GM03348 (cell line): ENCODE measurements around the gene SLC48A1.
"Not testable (repeated sequence)": the region's sequence is repeated elsewhere in the genome, so short reads cannot be mapped to it uniquely, and the experiment has no call there.

ENCODE experiments used
- DNase-seq: peaks from one replicate; pipeline ENCODE4 v3.0.0; 2012; ENCODE audit warnings: low spot score

Gene SLC48A1

DNA sequence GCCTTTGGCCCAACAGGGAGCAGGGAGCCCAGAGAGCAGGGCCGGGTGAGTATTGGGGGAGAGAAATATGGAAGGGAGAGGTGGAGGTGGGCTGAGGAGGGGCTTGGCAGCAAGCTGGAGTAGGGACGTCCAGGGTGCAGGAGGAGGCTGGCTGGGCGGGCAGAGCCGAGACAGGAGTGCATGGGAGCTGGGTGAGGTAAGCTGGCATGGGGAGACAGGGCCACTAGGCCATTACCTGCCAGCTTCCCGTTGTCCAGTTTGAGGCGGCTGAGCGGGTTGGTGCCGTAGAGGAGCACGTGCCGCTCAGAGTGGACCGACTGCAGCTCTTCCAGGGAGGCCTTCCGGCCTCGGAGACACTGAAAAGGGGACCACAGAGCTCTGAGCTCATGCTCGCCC is 18.3 kb downstream of the SLC48A1 start:
- no peak for DNase-seq

DNA sequence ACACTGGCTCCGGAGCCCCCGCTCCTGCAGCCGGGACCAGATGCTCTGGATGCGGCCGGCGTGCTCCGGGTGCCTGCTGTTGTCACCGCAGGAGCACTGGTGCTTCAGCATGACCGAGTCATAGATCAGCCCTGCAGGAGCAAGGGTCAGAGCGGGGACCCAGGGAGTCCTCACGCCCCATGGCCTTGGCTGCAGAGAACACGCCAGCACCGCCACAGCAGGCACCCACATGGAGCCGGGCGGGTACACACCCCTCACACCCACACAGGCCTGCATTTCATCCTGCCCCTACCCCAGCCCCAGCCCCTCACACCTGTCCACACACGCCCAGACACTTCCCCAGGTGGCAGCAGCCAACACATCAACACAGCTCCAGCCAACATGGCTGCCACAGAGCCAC is 18.8 kb downstream of the SLC48A1 start:
- DNase-seq, result no peak

DNA sequence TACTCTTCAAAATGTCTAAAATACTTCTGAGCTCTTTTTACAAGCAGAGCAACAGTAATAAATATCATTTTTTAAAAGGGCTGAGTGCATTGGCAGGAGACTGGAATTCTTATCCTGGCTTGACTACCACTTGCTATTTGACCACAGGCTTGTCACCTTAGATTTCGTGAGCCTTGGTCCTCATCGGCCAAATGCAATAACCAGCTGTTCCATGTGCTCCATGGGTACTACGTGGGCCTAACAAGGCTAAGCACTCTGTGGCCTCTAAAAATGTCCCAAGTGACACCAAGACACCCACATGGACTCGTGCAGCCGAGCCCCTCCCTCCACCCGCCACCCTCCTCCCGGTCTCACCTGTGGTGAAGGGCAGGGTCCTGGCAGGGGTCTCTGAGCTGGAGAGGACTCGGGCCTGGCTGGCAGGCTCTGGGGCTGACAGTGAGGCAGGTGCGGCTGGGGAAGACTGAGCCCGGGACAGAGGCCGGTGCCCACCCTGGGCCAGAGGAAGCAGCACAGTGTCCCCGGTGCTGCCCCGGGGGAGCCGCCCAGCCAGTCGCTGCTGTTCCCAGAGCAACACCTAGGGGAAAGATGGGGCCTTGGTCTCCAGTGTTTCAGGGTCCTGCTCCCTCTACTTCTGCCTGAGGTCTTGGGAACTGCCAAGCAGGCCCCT is 20.1 kb downstream of the SLC48A1 start:
- DNase-seq, result no peak

DNA sequence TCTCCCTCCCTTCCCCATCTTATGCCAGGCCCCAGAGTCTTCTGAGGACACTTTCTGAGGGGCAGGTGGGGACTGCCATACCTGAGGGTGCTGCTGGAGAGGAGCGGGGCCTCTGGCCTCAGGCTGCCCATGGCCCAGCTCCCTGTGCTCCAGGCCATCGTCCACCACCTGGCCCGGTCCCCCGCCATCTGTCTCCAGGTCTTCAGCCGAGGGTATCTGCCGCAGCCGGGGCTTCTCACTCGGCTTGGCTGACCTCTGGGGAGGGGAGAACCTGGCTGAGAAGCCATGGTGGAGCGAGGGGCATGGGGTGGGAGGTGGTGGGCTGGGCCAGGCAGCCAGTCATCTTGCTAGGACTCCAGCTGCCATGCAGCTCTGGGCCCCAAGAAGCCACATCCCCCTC is 21.6 kb downstream of the SLC48A1 start:
- no peak for DNase-seq

DNA sequence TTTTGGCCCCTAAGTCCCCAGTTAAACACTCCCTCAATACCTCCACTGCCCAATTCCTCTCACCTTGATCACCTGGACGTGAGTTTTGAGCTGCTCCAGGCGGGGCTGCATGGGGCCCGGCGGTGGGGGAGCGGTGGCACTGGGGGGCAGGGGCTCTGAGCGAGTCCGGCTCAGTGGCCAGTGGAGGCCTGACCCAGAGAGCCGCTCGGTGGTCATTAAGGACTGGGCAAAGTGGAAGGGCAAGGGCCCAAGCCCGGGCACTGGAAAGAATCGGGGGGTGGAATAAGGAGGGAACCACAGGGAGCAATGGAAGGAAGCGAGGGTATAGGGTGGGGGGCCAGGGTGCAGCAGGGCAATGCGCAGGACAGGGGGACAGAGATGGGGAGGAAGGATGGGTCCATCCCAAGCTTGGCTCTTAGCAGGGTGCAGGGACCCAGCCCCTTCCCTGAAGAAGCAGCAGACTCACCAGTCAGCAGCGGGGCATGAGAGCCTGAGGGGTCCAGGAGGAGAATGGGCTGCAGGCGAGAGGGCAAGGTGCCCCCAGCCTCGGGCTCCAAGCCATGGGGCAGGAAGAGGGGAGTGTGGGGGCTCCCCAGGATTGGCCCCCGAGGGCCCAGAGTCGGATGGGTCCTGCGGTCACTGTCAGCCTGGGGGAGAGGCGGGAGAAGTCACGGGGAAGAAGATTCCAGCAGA is 22.2 kb downstream of the SLC48A1 start:
- DNase-seq, result no peak

DNA sequence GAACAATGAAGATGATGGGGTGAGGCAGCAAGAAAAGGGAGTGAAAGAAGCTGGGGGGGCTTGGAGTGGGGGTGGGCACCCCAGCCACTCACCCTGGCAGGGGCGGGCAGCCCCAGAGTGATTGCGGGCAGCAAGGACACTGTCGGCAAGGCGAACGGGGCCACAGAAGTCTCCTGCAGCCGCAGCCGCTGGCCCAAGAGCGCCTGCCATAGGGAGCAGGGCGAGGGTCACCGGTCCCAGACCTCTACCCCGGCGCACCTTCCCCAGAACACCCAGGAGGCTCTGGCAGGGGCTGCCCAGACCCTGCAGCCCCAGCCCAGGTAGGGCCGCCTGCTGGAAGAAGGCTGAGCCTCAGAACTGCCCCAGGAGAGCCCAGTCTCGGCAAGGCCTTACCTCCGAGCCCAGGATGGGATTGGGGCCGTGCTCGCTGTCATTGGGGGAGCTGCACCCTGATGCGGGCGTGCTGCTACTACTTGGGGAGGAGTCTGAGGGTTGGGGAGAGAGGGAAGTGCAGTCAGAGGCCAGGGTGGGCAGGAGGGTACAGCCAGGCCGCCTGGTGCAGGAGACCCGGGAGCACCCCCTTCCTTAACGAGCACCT is 22.9 kb downstream of the SLC48A1 start:
- DNase-seq, result no peak

DNA sequence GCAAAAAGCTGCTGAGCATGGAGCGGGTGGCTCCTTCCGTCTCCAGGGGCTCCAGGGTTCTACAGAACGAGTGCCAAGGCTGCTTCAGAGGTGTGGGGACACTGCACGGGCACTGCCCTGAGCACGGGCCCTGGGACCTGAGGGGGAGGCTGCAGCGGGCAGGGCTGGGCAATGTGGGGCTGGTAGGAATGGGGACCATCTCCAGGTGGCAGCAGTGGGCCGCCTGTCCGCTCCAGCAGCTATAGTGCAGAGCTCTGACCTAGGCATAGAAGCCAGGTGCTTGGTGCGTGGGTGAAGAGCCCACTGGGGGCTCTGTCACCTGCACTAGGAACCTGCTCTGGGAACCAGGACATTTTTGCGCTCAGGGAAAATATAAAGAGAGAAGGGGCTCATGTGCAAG is 24.4 kb downstream of the SLC48A1 start:
- no peak for DNase-seq

DNA sequence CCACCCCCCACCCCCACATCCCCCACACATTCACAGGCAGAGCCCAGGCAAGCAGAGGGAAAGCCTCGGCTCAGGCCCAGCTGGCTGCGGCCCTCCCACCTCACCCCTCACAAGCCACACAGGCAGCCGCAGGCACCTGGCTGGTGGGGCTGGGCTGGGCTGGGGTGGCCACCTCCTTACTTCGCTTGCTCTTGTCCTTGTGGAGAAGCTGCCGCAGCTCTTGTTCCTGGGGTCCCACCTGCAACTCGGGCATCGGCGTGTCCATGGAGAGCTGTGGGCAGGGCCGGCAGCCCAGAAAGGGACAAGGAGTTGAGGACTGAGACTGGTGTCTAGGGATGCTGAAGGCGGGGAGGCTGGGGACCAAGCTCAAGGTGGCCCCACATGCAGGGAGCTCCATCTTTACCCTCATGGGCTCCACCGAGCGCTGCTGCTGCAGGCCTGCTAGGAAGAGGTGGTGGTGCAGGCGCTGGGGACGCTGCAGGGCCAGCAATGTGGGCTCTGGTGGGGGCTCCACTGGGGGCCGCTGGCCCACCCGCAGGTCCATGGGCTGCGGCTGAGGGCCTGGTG is 25.4 kb downstream of the SLC48A1 start:
- DNase-seq, result no peak

DNA sequence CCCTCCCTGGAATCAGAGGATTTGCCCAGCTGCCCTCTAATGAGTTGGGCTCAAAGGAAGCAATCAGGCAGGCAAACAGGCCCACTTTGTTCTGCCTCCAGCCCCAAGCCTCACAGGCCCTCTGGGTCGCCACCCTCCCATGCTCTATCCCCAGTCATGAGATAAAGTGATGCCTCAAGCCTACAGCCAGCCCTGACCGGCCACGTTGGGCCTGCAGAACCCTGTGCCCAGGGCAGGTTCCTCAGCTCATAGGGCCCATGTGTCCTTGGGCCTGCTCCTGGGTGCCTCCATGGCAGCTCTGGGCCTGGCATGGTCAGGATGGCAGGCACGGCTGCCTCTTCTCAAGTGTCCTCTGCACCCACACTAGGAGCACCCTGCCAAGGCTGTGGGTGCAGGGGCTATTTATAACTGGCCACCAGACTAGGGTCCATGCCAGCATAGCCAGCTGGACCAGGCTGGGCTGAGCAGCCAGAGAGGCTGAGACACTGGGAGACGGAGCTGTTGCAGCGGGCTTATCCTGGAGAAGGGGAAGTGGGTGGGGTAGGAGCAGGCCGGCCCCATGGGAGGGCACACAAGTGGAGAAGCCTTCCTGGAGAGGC is 26.4 kb downstream of the SLC48A1 start:
- DNase-seq, result no peak

DNA sequence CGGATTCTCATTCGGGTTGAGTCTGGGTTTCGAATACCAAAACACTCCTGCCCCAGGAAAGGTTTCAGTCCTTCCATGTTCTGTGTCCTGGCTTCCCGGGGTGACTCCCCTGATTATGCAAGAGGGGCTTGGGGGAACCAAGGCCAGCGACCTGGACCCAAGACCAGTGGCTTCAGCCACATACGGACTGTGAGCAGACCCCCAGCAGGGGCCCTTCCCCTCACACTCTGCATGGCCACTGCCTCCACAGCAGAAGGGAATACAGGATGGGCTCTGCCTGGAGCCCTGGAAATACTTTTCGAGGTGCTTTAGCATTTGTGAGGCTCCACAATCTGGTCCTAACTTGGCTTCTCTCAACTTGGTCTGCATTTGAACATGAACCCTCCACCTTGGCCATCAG is 27.5 kb downstream of the SLC48A1 start:
- no peak for DNase-seq

DNA sequence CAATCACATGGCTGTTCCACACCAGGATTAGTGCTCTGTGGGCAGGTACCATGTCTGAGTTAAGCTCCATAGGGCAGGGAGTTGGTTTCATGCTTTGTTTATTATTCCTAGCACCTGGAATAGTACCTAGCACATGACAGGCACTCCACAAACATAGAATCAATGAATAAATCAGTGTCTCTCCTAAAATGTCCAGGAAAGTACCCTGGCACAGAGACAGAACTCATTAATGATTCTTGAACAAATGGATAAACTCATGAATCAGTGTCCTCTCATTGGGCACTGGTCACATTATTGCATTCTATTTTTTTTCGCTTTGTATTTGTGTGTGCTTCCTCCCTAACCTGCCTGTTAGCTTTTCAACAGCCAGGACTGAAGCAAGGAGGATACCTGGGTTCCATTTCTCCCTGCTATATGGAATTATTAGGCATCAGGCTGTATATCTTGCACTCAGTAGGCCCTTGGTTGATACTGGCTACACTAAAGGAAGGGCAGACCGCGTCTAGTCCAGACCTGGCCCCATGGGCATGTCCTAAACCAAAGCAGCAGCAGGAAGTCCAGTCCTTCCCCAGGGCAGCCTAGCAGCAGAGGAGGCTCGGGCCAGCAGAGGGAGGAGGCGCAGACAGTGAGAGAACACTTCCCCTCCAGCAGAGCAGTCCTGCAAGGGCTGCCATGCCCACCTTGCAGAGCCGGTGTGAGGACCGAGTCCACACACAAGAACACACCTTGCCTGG is 28.3 kb downstream of the SLC48A1 start:
- DNase-seq, result no peak

DNA sequence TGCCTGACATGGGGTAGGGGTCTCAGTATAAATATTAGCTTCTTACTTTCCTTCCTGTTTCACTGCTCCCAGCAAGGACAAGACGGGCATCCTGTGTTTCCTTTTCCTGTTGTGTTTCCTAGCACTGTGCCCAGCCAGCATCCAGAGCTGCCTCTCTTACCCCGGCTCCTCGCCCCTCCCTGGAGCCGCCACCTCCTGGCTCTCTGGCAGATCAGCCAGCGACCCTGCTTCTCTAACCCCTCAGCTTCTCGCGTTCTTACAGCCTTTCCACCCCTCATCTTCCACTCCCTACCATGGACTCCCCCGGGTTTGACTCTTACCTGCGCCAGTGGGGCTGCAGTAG is 28.8 kb downstream of the SLC48A1 start:
- no peak for DNase-seq

DNA sequence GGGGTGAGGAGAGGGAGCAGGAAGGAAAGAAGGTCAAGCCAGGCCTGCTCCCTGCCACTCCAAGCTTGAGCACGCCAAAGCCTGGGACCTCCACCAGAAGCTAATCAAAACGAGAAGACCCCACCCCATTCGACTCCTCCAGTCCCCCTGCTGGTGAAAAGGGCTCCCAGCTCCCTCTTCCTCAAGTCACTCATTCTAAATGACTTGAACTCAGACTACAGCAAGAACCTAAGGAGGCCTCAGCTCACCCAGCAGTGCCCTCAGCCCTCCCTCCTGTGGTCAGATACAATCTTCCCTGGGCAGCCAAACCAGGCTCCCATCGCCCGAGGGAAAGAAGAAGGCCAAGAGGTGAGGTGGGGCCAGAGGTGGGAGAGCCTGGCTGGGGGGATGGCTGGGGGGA is 29.3 kb downstream of the SLC48A1 start:
- no peak for DNase-seq

DNA sequence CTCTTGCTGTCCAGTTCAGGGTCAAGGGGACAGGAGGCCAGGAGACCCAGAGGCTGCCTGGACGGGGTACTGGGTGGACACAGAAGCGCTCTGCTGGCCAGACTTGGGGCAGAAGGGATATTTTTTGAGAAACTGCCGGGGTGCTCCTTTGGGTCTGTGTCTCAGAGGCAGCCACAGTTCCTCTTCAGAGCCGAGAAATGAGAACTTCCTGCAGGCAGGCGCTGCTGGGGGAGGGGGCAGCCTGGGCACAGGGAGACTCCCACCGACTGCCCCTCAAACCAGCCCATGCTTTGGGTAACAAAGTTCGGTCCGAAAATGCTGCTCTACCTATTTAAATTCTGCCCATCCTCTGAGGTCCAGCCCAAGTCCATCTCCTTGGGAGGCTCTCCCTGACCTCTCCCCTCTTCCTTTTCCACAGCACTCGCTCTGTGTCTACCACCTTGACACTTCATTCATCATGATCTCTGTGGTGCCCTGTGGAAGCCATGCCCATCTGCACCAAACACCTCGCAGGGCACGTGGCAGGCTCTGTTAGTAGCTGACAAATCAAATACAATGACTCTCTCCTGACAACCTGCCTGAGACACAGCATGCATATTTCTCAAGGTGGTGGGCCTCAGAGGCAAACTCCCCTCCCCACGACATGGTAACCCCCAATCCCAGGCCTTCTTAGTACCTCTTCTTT is 30.3 kb downstream of the SLC48A1 start:
- no peak for DNase-seq

DNA sequence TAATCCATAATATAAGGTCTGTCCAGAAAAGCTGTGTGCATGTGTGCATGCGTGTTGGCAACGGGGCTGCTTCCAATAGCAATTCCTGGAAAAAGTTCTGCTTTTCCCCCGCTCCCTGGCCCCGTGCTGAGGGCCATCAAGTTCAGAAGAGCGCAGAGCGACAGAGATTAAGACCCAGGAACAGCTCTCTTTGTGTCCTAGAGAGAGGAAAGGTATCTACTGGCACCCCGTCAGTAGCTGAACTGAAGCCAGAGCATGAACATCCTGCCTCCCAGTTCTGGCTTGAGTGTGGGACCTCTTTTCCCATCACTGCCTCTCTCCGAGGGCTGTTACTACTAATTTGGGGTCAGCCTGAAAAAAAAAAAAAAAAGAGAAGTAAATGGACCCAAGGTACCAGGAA is 31.1 kb downstream of the SLC48A1 start:
- no peak for DNase-seq

DNA sequence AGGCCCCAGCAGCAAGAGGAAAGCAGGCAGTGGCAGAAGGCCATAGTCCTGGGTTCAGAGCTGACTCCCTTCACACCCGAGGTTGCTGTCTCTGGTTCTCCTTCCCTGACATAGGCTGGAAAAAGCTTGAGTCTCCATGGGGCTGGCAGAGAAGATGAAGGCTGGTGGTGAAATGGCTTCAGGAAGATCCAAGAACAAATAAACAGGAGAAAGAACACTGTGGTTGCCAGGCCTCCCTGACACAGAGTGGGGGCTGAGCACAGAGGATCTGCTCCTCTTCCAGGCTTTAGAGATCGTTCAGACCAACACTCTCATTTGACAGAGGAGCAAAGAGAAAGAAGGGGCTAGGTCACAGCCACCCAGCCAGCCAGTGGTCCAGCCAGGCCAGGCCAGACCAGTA is 32.4 kb downstream of the SLC48A1 start:
- no peak for DNase-seq

DNA sequence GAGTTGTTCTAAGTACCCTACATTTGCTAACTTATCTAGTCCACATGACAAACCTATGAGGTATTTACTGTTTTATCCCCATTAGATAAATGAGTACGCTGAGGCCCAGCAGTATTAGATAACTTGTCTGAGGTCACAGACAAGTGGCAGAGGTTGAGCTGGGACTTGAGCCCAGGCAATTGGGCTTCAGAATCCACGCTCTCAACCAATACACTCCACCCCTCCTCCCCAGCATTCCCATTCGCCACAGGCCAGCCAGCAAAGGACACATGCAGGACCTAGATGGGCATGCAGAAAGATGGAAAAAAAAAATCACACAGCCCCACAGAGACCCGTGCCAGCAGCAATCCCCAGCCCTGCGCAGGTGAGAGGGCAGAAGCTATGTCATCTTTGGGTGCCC is 34.3 kb downstream of the SLC48A1 start:
- peak; percentile 21 for DNase-seq

DNA sequence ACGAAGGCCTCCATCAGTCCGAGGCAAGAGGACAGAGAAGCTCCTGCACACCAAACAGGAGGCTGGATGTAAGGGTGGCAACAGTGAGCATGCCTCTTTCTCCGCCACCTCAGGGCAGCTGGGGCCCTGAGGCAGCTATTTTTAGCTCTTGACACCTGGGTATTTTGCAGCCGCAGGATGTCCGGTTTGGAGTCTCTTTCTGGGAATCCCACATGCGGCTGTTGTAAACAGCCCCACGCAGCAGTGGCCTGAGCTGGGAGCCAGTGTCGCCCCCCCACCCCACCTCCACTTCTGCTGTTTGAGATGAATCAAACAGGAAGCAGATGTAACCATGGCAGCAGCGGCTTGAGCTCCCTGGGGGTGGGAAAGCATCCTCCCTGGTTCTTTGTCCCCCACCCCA is 35.0 kb downstream of the SLC48A1 start:
- peak; percentile 36 for DNase-seq

DNA sequence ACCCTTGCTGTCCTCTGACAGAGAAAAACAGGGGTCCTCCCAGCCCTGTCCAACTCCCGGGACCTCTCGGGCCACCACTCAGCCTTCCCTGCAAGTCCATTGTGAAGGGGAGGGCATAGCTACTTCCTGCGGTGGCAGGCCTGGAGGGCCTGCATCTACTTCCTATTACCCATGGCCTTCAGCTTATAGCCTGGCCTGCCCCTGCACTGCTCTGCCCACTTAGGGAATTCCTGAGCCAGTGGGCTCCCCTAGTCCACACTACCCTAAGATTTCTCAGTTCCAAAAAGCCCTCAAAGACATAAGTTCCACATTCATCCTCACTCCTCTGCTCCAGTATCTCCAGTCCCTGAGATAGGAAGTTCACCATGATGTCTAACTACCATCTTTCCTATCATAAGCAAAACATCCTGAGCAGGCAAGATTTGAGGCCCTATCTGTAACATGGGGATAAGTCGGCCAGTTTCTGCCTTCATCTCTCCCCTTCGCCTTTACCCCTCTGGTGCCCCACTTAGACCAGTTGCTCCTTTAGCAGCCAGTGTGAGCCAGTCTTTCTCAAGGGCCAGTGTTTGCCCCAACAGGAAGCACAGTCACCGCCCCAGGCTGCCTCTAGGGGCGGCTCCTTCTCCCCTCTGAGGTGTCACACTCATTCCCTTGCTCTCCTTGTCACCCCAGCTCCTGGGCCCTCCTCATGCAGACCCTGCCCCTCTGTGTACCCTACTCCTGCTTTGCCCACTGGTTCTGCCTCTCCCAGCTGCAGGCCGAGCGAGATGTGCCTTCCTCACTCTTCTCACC is 35.7 kb downstream of the SLC48A1 start:
- peak; percentile 60 for DNase-seq

DNA sequence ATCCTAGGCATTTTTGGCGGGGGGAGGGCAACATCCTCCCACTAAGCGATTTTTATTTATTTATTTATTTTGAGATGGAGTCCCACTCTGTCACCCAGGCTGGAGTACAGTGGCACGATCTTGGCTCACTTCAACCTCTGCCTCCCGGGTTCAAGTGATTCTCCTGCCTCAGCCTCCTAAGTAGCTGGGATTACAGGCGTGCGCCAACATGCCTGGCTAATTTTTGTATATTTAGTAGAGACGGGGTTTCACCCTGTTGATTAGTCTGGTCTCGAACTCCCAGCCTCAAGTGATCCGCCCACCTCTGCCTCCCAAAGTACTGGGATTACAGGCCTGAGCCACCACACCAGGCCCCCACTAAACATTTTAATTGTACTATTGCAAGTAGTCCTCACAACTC is 36.5 kb downstream of the SLC48A1 start:
- not testable (repeated sequence) for DNase-seq

DNA sequence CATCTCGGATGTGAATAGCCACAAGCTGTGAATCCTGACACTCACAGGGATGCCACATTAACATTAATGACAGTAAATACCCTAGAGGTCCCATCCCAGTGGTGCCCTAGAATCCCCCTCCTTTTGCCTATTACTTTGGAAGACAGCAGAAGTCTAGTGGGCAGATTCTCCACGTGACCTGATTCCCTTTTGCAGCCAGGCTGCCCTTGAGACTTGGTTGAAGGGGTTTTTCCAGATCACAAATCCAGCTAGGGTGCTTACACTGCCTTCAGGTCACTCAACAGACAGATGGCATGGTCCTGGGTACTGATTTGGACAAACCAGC is 38.0 kb downstream of the SLC48A1 start:
- DNase-seq, result no peak
